Measurements from ENCODE around the gene AOC2. TPM values are rescaled to one million over a fixed set of nuclear protein-coding genes. Genes with fewer than 3 reads are reported as not detected.
"Not testable (repeated sequence)": the region's sequence is repeated elsewhere in the genome, so short reads cannot be mapped to it uniquely, and the experiment has no call there.

AOC2 gene
- total RNA-seq, 1 donor from 2014 or later = 6.2 TPM

GRCh38 chr17:42882166-42882565 lies 37.8 kb downstream of the AOC2 start:
- H3K27ac Mint-ChIP-seq (ENCODE audit: unreplicated experiment) = no peak overlapping the region
- DNase-seq (ENCODE audit: low spot score) = no peak
- peaks cover 11% of the 10 kb centered on the region for H3K27me3 Mint-ChIP-seq (ENCODE audit: unreplicated experiment)
- H3K9me3 Mint-ChIP-seq (ENCODE audit: unreplicated experiment) = no peaks in the 10 kb centered on the region
- TF ChIP-seq, protein P1, sequence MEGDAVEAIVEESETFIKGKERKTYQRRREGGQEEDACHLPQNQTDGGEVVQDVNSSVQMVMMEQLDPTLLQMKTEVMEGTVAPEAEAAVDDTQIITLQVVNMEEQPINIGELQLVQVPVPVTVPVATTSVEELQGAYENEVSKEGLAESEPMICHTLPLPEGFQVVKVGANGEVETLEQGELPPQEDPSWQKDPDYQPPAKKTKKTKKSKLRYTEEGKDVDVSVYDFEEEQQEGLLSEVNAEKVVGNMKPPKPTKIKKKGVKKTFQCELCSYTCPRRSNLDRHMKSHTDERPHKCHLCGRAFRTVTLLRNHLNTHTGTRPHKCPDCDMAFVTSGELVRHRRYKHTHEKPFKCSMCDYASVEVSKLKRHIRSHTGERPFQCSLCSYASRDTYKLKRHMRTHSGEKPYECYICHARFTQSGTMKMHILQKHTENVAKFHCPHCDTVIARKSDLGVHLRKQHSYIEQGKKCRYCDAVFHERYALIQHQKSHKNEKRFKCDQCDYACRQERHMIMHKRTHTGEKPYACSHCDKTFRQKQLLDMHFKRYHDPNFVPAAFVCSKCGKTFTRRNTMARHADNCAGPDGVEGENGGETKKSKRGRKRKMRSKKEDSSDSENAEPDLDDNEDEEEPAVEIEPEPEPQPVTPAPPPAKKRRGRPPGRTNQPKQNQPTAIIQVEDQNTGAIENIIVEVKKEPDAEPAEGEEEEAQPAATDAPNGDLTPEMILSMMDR (IDR thresholded peaks at IDR 0.05; ENCODE audit: unreplicated experiment) = no peak
- H3K4me1 Mint-ChIP-seq (ENCODE audit: unreplicated experiment) = peaks cover 24% of the 10 kb centered on the region
- peaks cover 3% of the 10 kb centered on the region for H3K36me3 Mint-ChIP-seq (ENCODE audit: low read depth, unreplicated experiment)
- no peak overlapping the region for H3K4me3 Mint-ChIP-seq (ENCODE audit: unreplicated experiment)

GRCh38 chr17:42883802-42884558 lies 39.6 kb downstream of the AOC2 start:
- no peak overlapping the region for H3K27ac Mint-ChIP-seq (ENCODE audit: unreplicated experiment)

GRCh38 chr17:42885806-42886205 lies 41.4 kb downstream of the AOC2 start:
- H3K4me3 Mint-ChIP-seq (ENCODE audit: unreplicated experiment); H3K9me3 Mint-ChIP-seq (ENCODE audit: unreplicated experiment); H3K36me3 Mint-ChIP-seq (ENCODE audit: low read depth, unreplicated experiment); H3K27ac Mint-ChIP-seq (ENCODE audit: unreplicated experiment); H3K27me3 Mint-ChIP-seq (ENCODE audit: unreplicated experiment); DNase-seq (ENCODE audit: low spot score): not testable (repeated sequence)
- peaks cover 18% of the 10 kb centered on the region for H3K4me1 Mint-ChIP-seq (ENCODE audit: unreplicated experiment)

More at GRCh38 chr17:42883802-42884558, 39.6 kb downstream of the AOC2 start:
- no peaks in the 10 kb centered on the region for H3K9me3 Mint-ChIP-seq (ENCODE audit: unreplicated experiment)
- TF ChIP-seq, protein P1 (IDR thresholded peaks at IDR 0.05; ENCODE audit: unreplicated experiment) = no peak
- H3K4me3 Mint-ChIP-seq (ENCODE audit: unreplicated experiment) = no peak overlapping the region
- H3K4me1 Mint-ChIP-seq (ENCODE audit: unreplicated experiment) = peaks cover 14% of the 10 kb centered on the region
- H3K36me3 Mint-ChIP-seq (ENCODE audit: low read depth, unreplicated experiment) = no peaks in the 10 kb centered on the region
- no peak for DNase-seq (ENCODE audit: low spot score)
- H3K27me3 Mint-ChIP-seq (ENCODE audit: unreplicated experiment) = peaks cover 10% of the 10 kb centered on the region

DNA sequence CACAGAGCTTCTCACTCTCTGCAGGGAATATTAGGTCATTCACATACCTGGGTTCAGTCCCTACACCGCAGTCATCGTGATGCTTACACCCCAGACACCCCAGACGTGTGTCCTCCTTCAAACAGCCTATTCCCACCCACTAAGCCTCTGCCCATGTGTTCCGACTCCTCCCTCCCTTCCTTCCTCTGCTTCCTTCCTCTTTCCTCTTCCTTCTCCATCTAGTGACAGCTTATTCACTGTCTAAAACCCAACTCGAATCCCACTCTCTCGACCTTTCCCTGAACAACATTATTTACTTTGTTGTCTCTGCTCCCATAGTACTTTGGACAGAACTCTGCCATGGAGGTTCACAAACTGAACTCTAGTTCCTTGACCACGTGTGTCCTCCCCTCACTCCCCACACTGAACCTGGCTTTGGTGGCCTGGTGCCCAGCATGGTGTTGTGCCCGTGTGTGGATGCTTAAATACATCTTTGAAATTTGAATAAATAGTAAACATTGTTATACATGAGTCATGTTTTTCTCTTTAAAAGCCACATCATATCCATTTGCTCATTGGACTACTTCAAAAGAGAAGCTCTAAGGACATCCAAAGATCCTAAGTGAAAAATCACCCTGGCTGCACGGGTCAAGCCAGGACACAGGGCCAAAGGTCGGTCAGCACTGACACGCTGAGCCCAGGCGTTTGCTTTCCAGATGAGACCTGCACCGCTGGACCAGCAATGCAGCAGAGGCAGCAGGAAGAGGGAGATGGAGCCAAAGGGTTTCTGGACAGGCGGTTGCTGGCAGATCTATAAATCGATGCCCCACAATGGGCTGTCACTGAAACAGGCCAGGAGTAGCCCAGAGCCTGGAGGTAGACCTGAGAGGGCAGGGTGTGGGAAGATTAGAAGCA lies 42.1 kb downstream of the AOC2 start:
- H3K4me3 Mint-ChIP-seq (ENCODE audit: unreplicated experiment) = peak overlapping the region; percentile 5
- no peak for DNase-seq (ENCODE audit: low spot score)

GRCh38 chr17:42889809-42890208 lies 45.4 kb downstream of the AOC2 start:
- DNase-seq (ENCODE audit: low spot score) = no peak
- no peak overlapping the region for H3K27ac Mint-ChIP-seq (ENCODE audit: unreplicated experiment)
- peaks cover 47% of the 10 kb centered on the region for H3K4me1 Mint-ChIP-seq (ENCODE audit: unreplicated experiment)
- H3K9me3 Mint-ChIP-seq (ENCODE audit: unreplicated experiment) = no peaks in the 10 kb centered on the region
- no peak overlapping the region for H3K4me3 Mint-ChIP-seq (ENCODE audit: unreplicated experiment)
- H3K36me3 Mint-ChIP-seq (ENCODE audit: low read depth, unreplicated experiment) = no peaks in the 10 kb centered on the region
- TF ChIP-seq, protein P1 (IDR thresholded peaks at IDR 0.05; ENCODE audit: unreplicated experiment) = no peak
- H3K27me3 Mint-ChIP-seq (ENCODE audit: unreplicated experiment) = peaks cover 2% of the 10 kb centered on the region

More for the DNA sequence above, 42.1 kb downstream of the AOC2 start:
- H3K36me3 Mint-ChIP-seq (ENCODE audit: low read depth, unreplicated experiment) = no peaks in the 10 kb centered on the region
- peak overlapping the region; percentile 28 for H3K27ac Mint-ChIP-seq (ENCODE audit: unreplicated experiment)
- H3K27me3 Mint-ChIP-seq (ENCODE audit: unreplicated experiment) = peaks cover 5% of the 10 kb centered on the region
- TF ChIP-seq, protein P1 (IDR thresholded peaks at IDR 0.05; ENCODE audit: unreplicated experiment) = no peak
- peaks cover 22% of the 10 kb centered on the region for H3K4me1 Mint-ChIP-seq (ENCODE audit: unreplicated experiment)
- H3K9me3 Mint-ChIP-seq (ENCODE audit: unreplicated experiment) = no peaks in the 10 kb centered on the region
